Effector CD4-positive, alpha-beta T cell (primary cell): ENCODE measurements around the gene TNP2.

Experiments used
- DNase-seq: peaks from one replicate; pipeline ENCODE4 v3.0.0-alpha.2; 2020

The TNP2 gene

GRCh38 chr16:11276896-11277593 lies 7.9 kb upstream of the TNP2 start:
- DNase-seq = no peak

GRCh38 chr16:11276143-11276895 lies 7.2 kb upstream of the TNP2 start, which contains the start of gene PRM2:
Gene PRM2, minus strand, starts transcription at chr16:11276480. Its CDS starts 110 bp downstream, at chr16:11276370.
- no peak for DNase-seq

GRCh38 chr16:11274964-11275363 lies 5.8 kb upstream of the TNP2 start:
- DNase-seq = no peak

GRCh38 chr16:11273721-11274324 lies 4.7 kb upstream of the TNP2 start:
- DNase-seq = no peak

- no peak for DNase-seq
These were observed 4.0 kb upstream of the TNP2 start, which contains the start of gene PRM3 for GRCh38 chr16:11272921-11273720. Gene PRM3, minus strand, starts transcription at chr16:11273629. Its CDS starts 34 bp downstream, at chr16:11273595.

- DNase-seq = no peak
These were observed 3.4 kb upstream of the TNP2 start for GRCh38 chr16:11272484-11272883.

GRCh38 chr16:11271610-11272009 lies 2.5 kb upstream of the TNP2 start:
- no peak for DNase-seq

- DNase-seq = no peak
These were observed 1.6 kb upstream of the TNP2 start for GRCh38 chr16:11270602-11271162.

- no peak for DNase-seq
These were observed 4.0 kb downstream of the TNP2 start for GRCh38 chr16:11265124-11265523.

- no peak for DNase-seq
These were observed 4.8 kb downstream of the TNP2 start for GRCh38 chr16:11264155-11264832.

GRCh38 chr16:11263737-11264136 lies 5.4 kb downstream of the TNP2 start:
- DNase-seq = no peak

GRCh38 chr16:11262915-11263314 lies 6.2 kb downstream of the TNP2 start:
- DNase-seq = no peak

- no peak for DNase-seq
These were observed 8.5 kb downstream of the TNP2 start for GRCh38 chr16:11260596-11260966.

- DNase-seq = no peak
These were observed 9.2 kb downstream of the TNP2 start for GRCh38 chr16:11259655-11260595.

GRCh38 chr16:11258553-11259492 lies 10.3 kb downstream of the TNP2 start:
- DNase-seq = no peak

GRCh38 chr16:11257131-11257938 lies 11.8 kb downstream of the TNP2 start:
- peak; percentile 35 for DNase-seq

- DNase-seq = no peak
These were observed 12.4 kb downstream of the TNP2 start for GRCh38 chr16:11256661-11257130.
